DND-41 (cell line): ENCODE measurements around the gene RNASET2.

Source experiments
- CTCF ChIP-seq: IDR thresholded peaks from 2 replicates; pipeline ENCODE4 v1.5.1; 2012; ENCODE audit warnings: borderline replicate concordance, low read length, moderate library complexity, mild to moderate bottlenecking; ENCODE audit not compliant: poor library complexity, severe bottlenecking; ENCODE audit errors: extremely low read depth
- EZH2 ChIP-seq: IDR thresholded peaks from 3 replicates; pipeline ENCODE4 v1.6.1; 2012; ENCODE audit warnings: borderline replicate concordance, low read depth, mild to moderate bottlenecking, moderate library complexity, low read length, inconsistent platforms; ENCODE audit not compliant: severe bottlenecking

GRCh38 chr6:166911248-166911677, 45.1 kb downstream of the RNASET2 start:
- TF ChIP-seq CTCF (no peak), EZH2 (no peak)
